Tibial artery (tissue), 4 donors: Measurements from ENCODE around the gene OR52L1.

ENCODE experiments used
- DNase-seq, 2 donors: peaks; one replicate each; pipeline ENCODE4 v3.0.0-alpha.2; 2019
- H3K27ac ChIP-seq, 2 donors: fragments of 200-600 bp; sonication (generic) in 1 of 2; 1 replicate in 1 of 2; 2 replicates in 1 of 2; pipeline ENCODE4 v1.5.1; 2018 to 2019; ENCODE audit warnings: mild to moderate bottlenecking in 1 of 2
- H3K27me3 ChIP-seq, 2 donors: fragments of 200-600 bp; sonication (generic) in 1 of 2; one replicate each; pipeline versions ENCODE4 v1.5.1 to v1.6.0; 2016 to 2019
- H3K36me3 ChIP-seq, 3 donors: fragments of 200-600 bp; sonication (generic) in 2 of 3; one replicate each; pipeline ENCODE4 v1.5.1; 2016 to 2019; ENCODE audit warnings: mild to moderate bottlenecking in 2 of 3
- H3K4me1 ChIP-seq, 4 donors: fragments of 200-600 bp; sonication (generic) in 2 of 4; 1 replicate in 3 of 4; 2 replicates in 1 of 4; pipeline ENCODE4 v1.5.1; 2016 to 2019
- H3K4me3 ChIP-seq, 2 donors: fragments of 200-600 bp; sonication (generic) in 1 of 2; 1 replicate in 1 of 2; 2 replicates in 1 of 2; pipeline ENCODE4 v1.5.1; 2018 to 2019; ENCODE audit warnings: mild to moderate bottlenecking in 2 of 2
- H3K9me3 ChIP-seq, 3 donors: fragments of 200-600 bp; sonication (generic) in 1 of 3; one replicate each; pipeline ENCODE4 v1.5.1; 2016 to 2019
- CTCF ChIP-seq, 2 experiments: fragments of 200-600 bp in 1 of 2; fragments of 450-650 bp in 1 of 2; IDR thresholded peaks; one replicate each; pipeline ENCODE4 v1.5.1; 2017 to 2019; ENCODE audit warnings: antibody characterized with exemption in 2 of 2, mild to moderate bottlenecking in 1 of 2, moderate library complexity in 1 of 2
- intact Hi-C: fragments of 100-400 bp; cut with DNase I; formaldehyde crosslinking; loops from one replicate; pipeline ENCODE4 v1.15.0; 2023; ENCODE audit warnings: low total_unique reads

OR52L1 gene

GRCh38 chr11:6013042-6013441, 26.3 kb upstream of the OR52L1 start:
- no peak for TF ChIP-seq CTCF (IDR thresholded peaks at IDR 0.05)
- H3K27ac ChIP-seq = no peak overlapping the region
- no peaks in the 10 kb centered on the region for H3K27me3 ChIP-seq
- H3K9me3 ChIP-seq = peaks cover 0 to 4% (median 0%) of the 10 kb centered on the region in 3 donors
- intact Hi-C loops = no loop called here
- H3K4me1 ChIP-seq = no peaks in the 10 kb centered on the region
- no peaks in the 10 kb centered on the region for H3K36me3 ChIP-seq
- no peak for DNase-seq
- H3K4me3 ChIP-seq = no peak overlapping the region

- no peak overlapping the region for H3K27ac ChIP-seq
- TF ChIP-seq CTCF (IDR thresholded peaks at IDR 0.05) = no peak
Observed at GRCh38 chr11:6012035-6012668, 25.4 kb upstream of the OR52L1 start.

GRCh38 chr11:6006846-6007245, 20.1 kb upstream of the OR52L1 start, which contains the start of gene OR56A4:
Gene OR56A4 (minus strand): TSS chr11:6006946. CDS start chr11:6002992, 3,954 bp downstream.
- TF ChIP-seq CTCF (IDR thresholded peaks at IDR 0.05) = no peak
- no peaks in the 10 kb centered on the region for H3K36me3 ChIP-seq
- no peak within 1 kb of the TSS for H3K4me3 ChIP-seq
- no peaks in the 10 kb centered on the region for H3K9me3 ChIP-seq
- H3K4me1 ChIP-seq = no peaks in the 10 kb centered on the region
- intact Hi-C loops = no loop called here
- no peaks in the 10 kb centered on the region for H3K27me3 ChIP-seq
- H3K27ac ChIP-seq = no peak within 1 kb of the TSS
- no peak for DNase-seq

More at GRCh38 chr11:6012035-6012668, 25.4 kb upstream of the OR52L1 start:
- Histone ChIP-seq H3K36me3 (no peaks in the 10 kb centered on the region), H3K4me3 (no peak overlapping the region), H3K9me3 (peaks cover 0 to 4% (median 0%) of the 10 kb centered on the region in 3 donors), H3K4me1 (no peaks in the 10 kb centered on the region), H3K27me3 (no peaks in the 10 kb centered on the region)
- no peak for DNase-seq
- intact Hi-C loops = no loop called here

GRCh38 chr11:6006395-6006794, 19.6 kb upstream of the OR52L1 start:
- TF ChIP-seq CTCF (IDR thresholded peaks at IDR 0.05) = no peak
- no peak for DNase-seq
- Histone ChIP-seq H3K27ac (no peak overlapping the region), H3K4me3 (no peak overlapping the region), H3K27me3 (no peaks in the 10 kb centered on the region), H3K4me1 (no peaks in the 10 kb centered on the region), H3K36me3 (no peaks in the 10 kb centered on the region), H3K9me3 (no peaks in the 10 kb centered on the region)
- intact Hi-C loops = no loop called here

GRCh38 chr11:6002202-6002699, 15.5 kb upstream of the OR52L1 start:
- TF ChIP-seq CTCF (IDR thresholded peaks at IDR 0.05) = no peak
- no peak for DNase-seq
- H3K4me3 ChIP-seq = no peak overlapping the region
- H3K9me3 ChIP-seq = no peaks in the 10 kb centered on the region
- intact Hi-C loops = no loop called here
- no peaks in the 10 kb centered on the region for H3K36me3 ChIP-seq
- no peaks in the 10 kb centered on the region for H3K27me3 ChIP-seq
- H3K4me1 ChIP-seq = no peaks in the 10 kb centered on the region
- no peak overlapping the region for H3K27ac ChIP-seq
